ENCODE data around the gene PRICKLE1.

- TF ChIP-seq POLR2AphosphoS5 (IDR thresholded peaks at IDR 0.05; ENCODE audit: low read depth, low read length) (no peak), REST (IDR thresholded peaks at IDR 0.05; ENCODE audit: insufficient read depth in 1 of 2, low read depth in 2 of 2, low read length in 2 of 2) (no peak)
Observed at GRCh38 chr12:42570076-42570475, 19.5 kb downstream of the PRICKLE1 start.
